Tibial nerve (tissue), 3 donors: ENCODE data around the gene PSG11.

ENCODE experiments used
- POLR2A ChIP-seq, 2 donors: fragments of 450-650 bp; IDR thresholded peaks; one replicate each; pipeline ENCODE4 v1.6.1; 2017; ENCODE audit warnings: antibody characterized with exemption in 2 of 2, mild to moderate bottlenecking in 2 of 2, moderate library complexity in 2 of 2
- TF ChIP-seq, protein P1 (sequence below), 5 experiments: fragments of 200-600 bp in 3 of 5; fragments of 450-650 bp in 2 of 5; sonication (generic) in 3 of 5; IDR thresholded peaks; one replicate each; pipeline ENCODE4 v1.5.1; 2016 to 2019; ENCODE audit warnings: antibody characterized with exemption in 5 of 5, mild to moderate bottlenecking in 3 of 5, moderate library complexity in 2 of 5

- TF ChIP-seq, protein P1, sequence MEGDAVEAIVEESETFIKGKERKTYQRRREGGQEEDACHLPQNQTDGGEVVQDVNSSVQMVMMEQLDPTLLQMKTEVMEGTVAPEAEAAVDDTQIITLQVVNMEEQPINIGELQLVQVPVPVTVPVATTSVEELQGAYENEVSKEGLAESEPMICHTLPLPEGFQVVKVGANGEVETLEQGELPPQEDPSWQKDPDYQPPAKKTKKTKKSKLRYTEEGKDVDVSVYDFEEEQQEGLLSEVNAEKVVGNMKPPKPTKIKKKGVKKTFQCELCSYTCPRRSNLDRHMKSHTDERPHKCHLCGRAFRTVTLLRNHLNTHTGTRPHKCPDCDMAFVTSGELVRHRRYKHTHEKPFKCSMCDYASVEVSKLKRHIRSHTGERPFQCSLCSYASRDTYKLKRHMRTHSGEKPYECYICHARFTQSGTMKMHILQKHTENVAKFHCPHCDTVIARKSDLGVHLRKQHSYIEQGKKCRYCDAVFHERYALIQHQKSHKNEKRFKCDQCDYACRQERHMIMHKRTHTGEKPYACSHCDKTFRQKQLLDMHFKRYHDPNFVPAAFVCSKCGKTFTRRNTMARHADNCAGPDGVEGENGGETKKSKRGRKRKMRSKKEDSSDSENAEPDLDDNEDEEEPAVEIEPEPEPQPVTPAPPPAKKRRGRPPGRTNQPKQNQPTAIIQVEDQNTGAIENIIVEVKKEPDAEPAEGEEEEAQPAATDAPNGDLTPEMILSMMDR (IDR thresholded peaks at IDR 0.05): no peak
- TF ChIP-seq POLR2A (IDR thresholded peaks at IDR 0.05): no peak
Measured at GRCh38 chr19:42961119-42961518, 65.2 kb downstream of the PSG11 start.
